T-cell (primary cell): ENCODE data around the gene PIK3R2. TPM values are rescaled to one million over a fixed set of nuclear protein-coding genes. Genes with fewer than 3 reads are reported as not detected.

Experiments
- ATAC-seq, 4 experiments: fragments of 200-7000 bp in 3 of 4; fragments of 150-1000 bp in 1 of 4; cut with Tn5 transposase; replicated peaks in 1 of 4; 1 replicate in 3 of 4; 2 replicates in 1 of 4; pipeline ENCODE4 v1.10.0; 2021; ENCODE audit warnings: moderate library complexity in 3 of 4, mild to moderate bottlenecking in 2 of 4, moderate number of reproducible peaks in 1 of 4
- CTCF ChIA-PET, 2 donors: fragments of 300-600 bp; sonication (Branson Sonifier 250); formaldehyde crosslinking; loops; one replicate each; lab custom pipeline; 2022; ENCODE audit warnings: antibody characterized with exemption in 2 of 2; lab: Charles Lee
- POLR2A ChIA-PET, 2 donors: fragments of 300-600 bp; sonication (Branson Sonifier 250); formaldehyde crosslinking; loops; one replicate each; lab custom pipeline; 2022; ENCODE audit warnings: antibody characterized with exemption in 2 of 2; lab: Charles Lee
- DNase-seq, 35 experiments: peaks; one replicate each; pipeline versions ENCODE4 v3.0.0 to v3.0.0-alpha.2; 2013 to 2023
- H3K27ac ChIP-seq: one replicate; pipeline ENCODE4 v1.5.1; 2013; ENCODE audit warnings: low read length
- H3K27me3 ChIP-seq, 2 experiments: replicated peaks in 1 of 2; 1 replicate in 1 of 2; 2 replicates in 1 of 2; pipeline versions ENCODE4 v1.6.1 to v1.7.0; 2013; ENCODE audit warnings: low read length in 1 of 2, mixed read lengths in 1 of 2; ENCODE audit not compliant: control insufficient read depth in 2 of 2, insufficient read depth in 2 of 2; ENCODE audit errors: extremely low read depth in 1 of 2
- H3K36me3 ChIP-seq, 2 donors: 1 replicate in 1 of 2; 2 replicates in 1 of 2; pipeline versions ENCODE4 v1.6.1 to v1.7.0; 2013; ENCODE audit warnings: low read length in 1 of 2; ENCODE audit not compliant: control insufficient read depth in 2 of 2, insufficient read depth in 1 of 2; ENCODE audit errors: extremely low read depth in 1 of 2
- H3K4me1 ChIP-seq, 2 experiments: 1 replicate in 1 of 2; 2 replicates in 1 of 2; pipeline versions ENCODE4 v1.6.1 to v1.7.0; 2013; ENCODE audit warnings: low read length in 2 of 2, mixed read lengths in 1 of 2; ENCODE audit not compliant: insufficient read depth in 2 of 2, control insufficient read depth in 1 of 2; ENCODE audit errors: extremely low read depth in 1 of 2
- H3K4me3 ChIP-seq, 2 donors: 1 replicate in 1 of 2; 2 replicates in 1 of 2; pipeline versions ENCODE4 v1.5.1 to v1.7.0; 2013; ENCODE audit warnings: mild to moderate bottlenecking in 2 of 2, low read length in 1 of 2, moderate library complexity in 1 of 2; ENCODE audit not compliant: control insufficient read depth in 1 of 2; ENCODE audit errors: extremely low read depth in 1 of 2
- H3K9me3 ChIP-seq: 2 replicates; pipeline ENCODE4 v1.7.0; 2013
- H3K27ac Mint-ChIP-seq, 2 donors: one replicate each; pipeline ENCODE4 v1.8.0; 2020 to 2021; ENCODE audit warnings: mild to moderate bottlenecking in 2 of 2, mixed read lengths in 2 of 2
- H3K27me3 Mint-ChIP-seq, 2 donors: one replicate each; pipeline ENCODE4 v1.8.0; 2021 to 2022; ENCODE audit warnings: mixed read lengths in 2 of 2
- H3K36me3 Mint-ChIP-seq: one replicate; pipeline ENCODE4 v1.8.0; 2021; ENCODE audit warnings: mixed read lengths
- H3K4me1 Mint-ChIP-seq, 3 donors: one replicate each; pipeline ENCODE4 v1.8.0; 2020 to 2022; ENCODE audit warnings: mixed read lengths in 3 of 3, mild to moderate bottlenecking in 1 of 3
- H3K4me3 Mint-ChIP-seq, 3 donors: one replicate each; pipeline ENCODE4 v1.8.0; 2020 to 2022; ENCODE audit warnings: mild to moderate bottlenecking in 3 of 3, mixed read lengths in 3 of 3, moderate library complexity in 3 of 3
- H3K9me3 Mint-ChIP-seq, 3 donors: one replicate each; pipeline ENCODE4 v1.8.0; 2020 to 2022; ENCODE audit warnings: mixed read lengths in 3 of 3
- WGBS: methylation state at CpG from one replicate; pipeline ENCODE4 v1.1.5; 2013; ENCODE audit warnings: missing lambda C conversion rate; ENCODE audit not compliant: insufficient coverage; 5-methylcytosine and 5-hydroxymethylcytosine counted together
- total RNA-seq, 35 experiments: library from RNA in 6 of 35; stranded (reverse) in 6 of 35; fragments of 120-200 nt in 1 of 35; gene quantifications; one replicate each; pipeline versions ENCODE4 v1.2.1 to v1.2.4 and lab custom pipeline; 2013 to 2026

The PIK3R2 gene
- total RNA-seq, 5 donors from 2014 or later (not counting 1 experiment from before 2014, with no cell fraction given) = 11.8 to 25.5 (median 17.6) TPM

DNA sequence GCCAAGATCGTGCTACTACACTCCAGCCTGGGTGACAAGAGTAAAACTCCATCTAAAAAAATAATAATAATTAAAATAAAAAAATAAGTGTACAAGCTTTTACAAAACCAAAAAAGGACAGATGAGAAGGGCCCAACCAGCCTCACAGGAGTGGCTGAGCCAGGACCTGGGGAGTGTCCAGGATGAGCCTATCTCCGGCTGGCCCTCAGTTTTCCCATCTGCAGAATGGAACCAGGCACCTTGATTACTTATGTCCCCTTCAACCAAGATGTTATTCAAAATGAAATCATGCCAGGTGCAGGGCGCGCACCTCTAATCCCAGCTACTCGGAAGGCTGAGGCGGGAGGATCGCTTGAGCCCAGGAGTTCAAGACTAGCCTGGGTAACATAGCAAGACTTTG, 11.1 kb downstream of the PIK3R2 start:
- POLR2A ChIA-PET = interaction anchor here in 1 of 2 donors (0.6 kb wide), 1 partner anchor 73 kb away, joined by 6 read pairs; no protein-coding TSS in a partner anchor
- CTCF ChIA-PET = interaction anchor here in 1 of 2 donors (0.6 kb wide), 1 partner anchor 21 kb away, joined by 3 read pairs; no protein-coding TSS in a partner anchor

DNA sequence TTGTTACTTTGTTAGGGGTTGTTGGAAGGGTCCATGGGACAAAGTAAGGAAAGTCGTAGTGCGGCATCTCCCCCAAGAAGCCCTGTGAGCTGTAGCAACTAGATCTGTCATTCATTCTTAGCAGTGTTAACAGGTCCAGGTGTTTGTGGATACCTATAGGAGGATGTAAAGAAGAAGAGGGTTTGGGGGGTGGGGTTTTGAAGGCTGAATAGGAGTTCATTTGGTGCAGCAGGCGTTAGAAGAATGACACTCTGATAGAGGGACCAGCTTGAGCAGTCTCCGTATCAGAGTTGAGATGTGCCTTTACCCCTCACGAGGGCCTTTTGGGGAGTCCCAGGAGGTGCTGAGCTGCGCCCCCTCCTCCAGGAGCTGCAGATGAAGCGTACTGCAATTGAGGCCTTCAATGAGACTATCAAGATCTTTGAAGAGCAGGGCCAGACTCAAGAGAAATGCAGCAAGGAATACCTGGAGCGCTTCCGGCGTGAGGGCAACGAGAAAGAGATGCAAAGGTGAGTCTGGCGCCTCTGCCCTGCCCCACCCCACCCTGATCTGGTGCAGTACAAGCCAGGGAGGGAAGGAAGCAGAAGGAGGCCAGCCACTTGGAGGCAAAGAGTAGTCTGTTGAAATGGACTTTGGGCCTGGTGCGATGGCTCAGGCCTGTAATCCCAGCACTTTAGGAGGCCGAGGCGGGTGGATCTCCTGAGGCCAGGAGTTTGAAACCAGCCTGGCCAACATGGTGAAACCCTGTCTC, 13.0 kb downstream of the PIK3R2 start:
- POLR2A ChIA-PET = no interaction called here
- no peak for ATAC-seq

More for the DNA sequence above, 11.1 kb downstream of the PIK3R2 start:
- H3K27ac Mint-ChIP-seq = no peak overlapping the region
- no peaks in the 10 kb centered on the region for H3K9me3 Mint-ChIP-seq
- peaks cover 7 to 17% (median 14%) of the 10 kb centered on the region in 3 donors for H3K4me1 Mint-ChIP-seq
- no peak overlapping the region for H3K4me3 Mint-ChIP-seq
- Histone ChIP-seq H3K9me3 (no peaks in the 10 kb centered on the region), H3K27ac (no peak overlapping the region), H3K4me3 (no peak overlapping the region), H3K4me1 (peaks cover 3 to 20% of the 10 kb centered on the region in 2 experiments), H3K36me3 (peaks cover 30 to 40% of the 10 kb centered on the region in 2 donors), H3K27me3 (no peaks in the 10 kb centered on the region)
- H3K27me3 Mint-ChIP-seq = no peaks in the 10 kb centered on the region
- ATAC-seq (no peak), DNase-seq (no peak)
- WGBS = 93% methylated on average over 6 of the region's 7 CpGs
- peaks cover 24% of the 10 kb centered on the region for H3K36me3 Mint-ChIP-seq

DNA sequence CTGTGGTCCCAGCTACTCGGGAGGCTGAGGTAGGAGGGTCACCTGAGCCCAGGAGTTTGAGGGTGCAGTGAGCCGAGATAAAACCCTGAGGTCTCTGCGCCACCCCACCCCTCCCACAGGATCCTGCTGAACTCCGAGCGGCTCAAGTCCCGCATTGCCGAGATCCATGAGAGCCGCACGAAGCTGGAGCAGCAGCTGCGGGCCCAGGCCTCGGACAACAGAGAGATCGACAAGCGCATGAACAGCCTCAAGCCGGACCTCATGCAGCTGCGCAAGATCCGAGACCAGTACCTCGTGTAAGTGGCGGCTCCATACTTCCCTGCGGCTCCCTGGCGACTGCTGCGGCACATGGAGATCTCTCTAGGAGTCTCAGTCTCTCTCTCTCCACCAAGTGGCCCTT, 14.0 kb downstream of the PIK3R2 start:
- peaks cover 25 to 36% of the 10 kb centered on the region in 2 donors for H3K36me3 ChIP-seq
- POLR2A ChIA-PET = no interaction called here
- H3K27ac Mint-ChIP-seq = no peak overlapping the region

More for the DNA sequence above, 13.0 kb downstream of the PIK3R2 start:
- no peaks in the 10 kb centered on the region for H3K27me3 Mint-ChIP-seq
- H3K4me1 Mint-ChIP-seq = peaks cover 0 to 10% (median 7%) of the 10 kb centered on the region in 3 donors
- WGBS = 98% methylated on average over 10 of the region's 15 CpGs
- no peak for DNase-seq
- H3K9me3 ChIP-seq = no peaks in the 10 kb centered on the region
- no peak overlapping the region for H3K27ac Mint-ChIP-seq
- H3K36me3 Mint-ChIP-seq = peaks cover 24% of the 10 kb centered on the region
- H3K27ac ChIP-seq = no peak overlapping the region
- no peaks in the 10 kb centered on the region for H3K27me3 ChIP-seq
- no peak overlapping the region for H3K4me3 Mint-ChIP-seq
- H3K4me3 ChIP-seq = no peak overlapping the region
- H3K9me3 Mint-ChIP-seq = no peaks in the 10 kb centered on the region
- H3K36me3 ChIP-seq = peaks cover 30 to 40% of the 10 kb centered on the region in 2 donors
- CTCF ChIA-PET = interaction anchor here (0.6 to 0.7 kb wide), 3 partner anchors 160 to 483 kb away, joined by 3 to 9 read pairs (median 4); no protein-coding TSS in a partner anchor
- peaks cover 3 to 13% of the 10 kb centered on the region in 2 experiments for H3K4me1 ChIP-seq

DNA sequence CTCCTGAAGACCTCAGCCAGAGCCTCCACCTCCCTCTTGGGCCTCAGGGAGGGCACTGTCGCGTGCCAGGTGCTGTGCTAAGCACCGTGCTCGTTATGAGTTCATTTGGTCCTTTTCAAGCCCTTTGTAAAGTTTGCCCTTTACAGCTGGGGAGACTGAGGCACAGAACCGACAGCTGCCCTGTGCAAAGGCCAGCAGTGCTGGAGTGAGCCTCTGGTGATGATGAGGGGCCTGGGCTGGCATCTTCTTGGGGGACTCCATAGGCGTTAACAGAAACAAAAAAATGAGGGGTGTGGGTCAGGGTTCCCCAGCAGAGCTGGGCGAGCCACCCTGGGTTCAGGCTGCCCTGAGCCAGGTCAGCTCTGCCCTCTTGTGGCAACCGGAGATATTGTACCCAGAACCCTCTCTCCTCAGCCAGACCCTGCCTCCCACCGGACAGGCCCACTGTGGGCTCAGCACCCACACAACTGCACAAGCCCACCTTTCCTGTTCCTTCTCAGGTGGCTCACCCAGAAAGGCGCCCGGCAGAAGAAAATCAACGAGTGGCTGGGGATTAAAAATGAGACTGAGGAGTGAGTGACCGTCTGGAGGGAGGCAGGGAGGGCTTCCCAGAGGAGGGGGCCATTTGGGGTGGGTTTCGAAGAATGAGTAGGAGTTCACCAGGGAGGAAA, 15.1 kb downstream of the PIK3R2 start:
- H3K27me3 Mint-ChIP-seq = no peaks in the 10 kb centered on the region
- ChIA-PET CTCF (interaction anchor here in 1 of 2 donors (0.6 to 1.0 kb wide), 3 partner anchors 64 to 195 kb away, joined by 3 to 7 read pairs (median 3); no protein-coding TSS in a partner anchor), POLR2A (no interaction called here)
- WGBS = 64% methylated on average over 8 of the region's 14 CpGs
- peaks cover 22% of the 10 kb centered on the region for H3K36me3 Mint-ChIP-seq
- no peak overlapping the region for H3K4me3 ChIP-seq
- peaks cover 0 to 10% of the 10 kb centered on the region in 2 experiments for H3K4me1 ChIP-seq
- peaks cover 0 to 8% (median 3%) of the 10 kb centered on the region in 3 donors for H3K4me1 Mint-ChIP-seq
- peaks cover 22 to 27% of the 10 kb centered on the region in 2 donors for H3K36me3 ChIP-seq
- no peaks in the 10 kb centered on the region for H3K9me3 ChIP-seq
- no peak overlapping the region for H3K27ac ChIP-seq
- H3K27ac Mint-ChIP-seq = no peak overlapping the region
- DNase-seq (peak in 28 of 35 experiments; percentile 30 to 77 (median 52)), ATAC-seq (peak; percentile 78 to 93 (median 90))
- no peak overlapping the region for H3K4me3 Mint-ChIP-seq
- no peaks in the 10 kb centered on the region for H3K9me3 Mint-ChIP-seq
- H3K27me3 ChIP-seq = no peaks in the 10 kb centered on the region

More for the DNA sequence above, 14.0 kb downstream of the PIK3R2 start:
- no peak for ATAC-seq
- no peaks in the 10 kb centered on the region for H3K27me3 Mint-ChIP-seq
- H3K9me3 Mint-ChIP-seq = no peaks in the 10 kb centered on the region
- peaks cover 0 to 4% (median 3%) of the 10 kb centered on the region in 3 donors for H3K4me1 Mint-ChIP-seq
- peaks cover 0 to 6% of the 10 kb centered on the region in 2 experiments for H3K4me1 ChIP-seq
- no peak for DNase-seq
- H3K9me3 ChIP-seq = no peaks in the 10 kb centered on the region
- no peak overlapping the region for H3K27ac ChIP-seq
- no peaks in the 10 kb centered on the region for H3K27me3 ChIP-seq
- H3K36me3 Mint-ChIP-seq = peaks cover 24% of the 10 kb centered on the region
- 98% methylated on average over 20 of the region's 21 CpGs for WGBS
- no peak overlapping the region for H3K4me3 ChIP-seq
- H3K4me3 Mint-ChIP-seq = no peak overlapping the region
- CTCF ChIA-PET = interaction anchor here in 1 of 2 donors (0.6 kb wide), 1 partner anchor 159 kb away, joined by 4 read pairs; no protein-coding TSS in a partner anchor

DNA sequence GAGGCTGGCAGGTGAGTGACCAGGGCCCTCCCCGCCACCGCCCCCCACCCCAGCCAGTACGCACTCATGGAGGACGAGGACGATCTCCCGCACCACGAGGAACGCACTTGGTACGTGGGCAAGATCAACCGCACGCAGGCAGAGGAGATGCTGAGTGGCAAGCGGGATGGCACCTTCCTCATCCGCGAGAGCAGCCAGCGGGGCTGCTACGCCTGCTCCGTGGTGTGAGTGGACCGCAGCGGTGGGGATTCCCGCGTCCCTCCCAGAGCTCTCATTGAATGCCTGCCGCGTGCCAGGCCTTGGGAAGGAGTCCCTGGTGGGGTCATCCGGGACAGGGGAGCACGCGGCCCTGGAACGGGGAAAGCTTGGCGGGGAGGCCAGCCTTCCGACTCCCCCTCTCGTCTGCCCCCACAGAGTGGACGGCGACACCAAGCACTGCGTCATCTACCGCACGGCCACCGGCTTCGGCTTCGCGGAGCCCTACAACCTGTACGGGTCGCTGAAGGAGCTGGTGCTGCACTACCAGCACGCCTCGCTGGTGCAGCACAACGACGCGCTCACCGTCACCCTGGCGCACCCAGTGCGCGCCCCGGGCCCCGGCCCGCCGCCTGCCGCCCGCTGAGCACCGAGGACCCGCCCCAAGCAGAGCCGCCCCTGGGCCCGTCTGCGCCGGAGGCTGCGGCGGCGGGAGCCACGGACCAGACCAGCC, 15.9 kb downstream of the PIK3R2 start:
- Histone ChIP-seq H3K4me1 (peaks cover 0 to 15% of the 10 kb centered on the region in 2 experiments), H3K27ac (no peak overlapping the region), H3K4me3 (no peak overlapping the region), H3K27me3 (no peaks in the 10 kb centered on the region), H3K36me3 (peaks cover 19 to 21% of the 10 kb centered on the region in 2 donors), H3K9me3 (no peaks in the 10 kb centered on the region)
- H3K27ac Mint-ChIP-seq = no peak overlapping the region
- DNase-seq (no peak), ATAC-seq (no peak)
- ChIA-PET CTCF (interaction anchor here (0.6 to 1.0 kb wide), 4 partner anchors 22 to 236 kb away, joined by 3 to 8 read pairs (median 4); no protein-coding TSS in a partner anchor), POLR2A (no interaction called here)
- peaks cover 18% of the 10 kb centered on the region for H3K36me3 Mint-ChIP-seq
- peaks cover 0 to 11% (median 6%) of the 10 kb centered on the region in 3 donors for H3K4me1 Mint-ChIP-seq
- WGBS = 95% methylated on average over 66 of the region's 66 CpGs
- no peaks in the 10 kb centered on the region for H3K27me3 Mint-ChIP-seq
- H3K4me3 Mint-ChIP-seq = no peak overlapping the region
- no peaks in the 10 kb centered on the region for H3K9me3 Mint-ChIP-seq
